Lower lobe of right lung (tissue), 2 donors: Measurements from ENCODE around the gene PRND. TPM values are rescaled to one million over a fixed set of nuclear protein-coding genes. Genes with fewer than 3 reads are reported as not detected.
A peak's percentile ranks its signal among the peaks of the same experiment; 100 is the strongest.
"Not testable (repeated sequence)": the region's sequence is repeated elsewhere in the genome, so short reads cannot be mapped to it uniquely, and the experiment has no call there.

Experiments used
- ATAC-seq, 2 donors: fragments of 200-7000 bp; cut with Tn5 transposase; one replicate each; pipeline ENCODE4 v1.9.1; 2020 to 2022; ENCODE audit warnings: mild to moderate bottlenecking in 2 of 2, moderate library complexity in 2 of 2
- DNase-seq: peaks from one replicate; pipeline ENCODE4 v3.0.0-alpha.2; 2020
- H3K27ac ChIP-seq: fragments of 200-600 bp; one replicate; pipeline ENCODE4 v1.8.0; 2022
- H3K27me3 ChIP-seq: fragments of 200-600 bp; one replicate; pipeline ENCODE4 v1.8.0; 2022; ENCODE audit warnings: low read depth
- H3K36me3 ChIP-seq: fragments of 200-600 bp; one replicate; pipeline ENCODE4 v1.8.0; 2022; ENCODE audit warnings: mild to moderate bottlenecking
- H3K4me1 ChIP-seq: fragments of 200-600 bp; one replicate; pipeline ENCODE4 v1.8.0; 2022
- H3K4me3 ChIP-seq: fragments of 200-600 bp; one replicate; pipeline ENCODE4 v1.8.0; 2022; ENCODE audit warnings: mild to moderate bottlenecking
- H3K9me3 ChIP-seq: fragments of 200-600 bp; one replicate; pipeline ENCODE4 v1.8.0; 2022
- intact Hi-C: fragments of 100-400 bp; cut with DNase I; formaldehyde crosslinking; loops from one replicate; pipeline ENCODE4 v1.11.0; 2022
- total RNA-seq: library from RNA; stranded (reverse); fragmentation: NEBNext Ultra II Directional; extraction: Animal tissue kit (Norgen Biotek cat#: 25700); gene quantifications from one replicate; pipeline ENCODE4 v1.2.1, GENCODE V29; 2021
- TF ChIP-seq, protein P1 (sequence below): fragments of 200-600 bp; IDR thresholded peaks from one replicate; pipeline ENCODE4 v1.8.0; 2022; ENCODE audit warnings: antibody characterized with exemption, mild to moderate bottlenecking
- donor health status: DM: no; HTN: yes; CAD: no; lungs with severe emphysema.

Gene PRND
- total RNA-seq, 1 donor from 2014 or later: not detected

DNA sequence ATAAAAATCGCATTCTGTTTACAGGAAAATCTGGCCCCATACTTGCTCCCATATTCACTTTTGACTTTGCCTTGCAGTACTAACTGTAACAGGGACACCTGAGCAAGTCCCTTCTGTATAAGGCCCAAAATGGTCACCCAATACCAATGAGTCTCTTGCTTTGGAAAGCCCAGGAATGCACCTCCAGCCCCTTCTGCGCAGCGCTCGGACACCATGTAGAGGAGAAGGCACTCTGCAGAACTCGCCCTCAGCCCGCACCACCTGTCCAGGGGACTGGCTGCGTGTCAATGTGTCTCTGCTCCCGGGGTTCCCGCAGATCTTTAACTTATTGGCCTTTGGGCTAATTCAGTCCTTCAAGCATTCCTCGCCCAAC is 746 bp upstream of the PRND start:
- H3K4me3 ChIP-seq: no peak overlapping the region
- no peak for DNase-seq
- TF ChIP-seq, protein P1, sequence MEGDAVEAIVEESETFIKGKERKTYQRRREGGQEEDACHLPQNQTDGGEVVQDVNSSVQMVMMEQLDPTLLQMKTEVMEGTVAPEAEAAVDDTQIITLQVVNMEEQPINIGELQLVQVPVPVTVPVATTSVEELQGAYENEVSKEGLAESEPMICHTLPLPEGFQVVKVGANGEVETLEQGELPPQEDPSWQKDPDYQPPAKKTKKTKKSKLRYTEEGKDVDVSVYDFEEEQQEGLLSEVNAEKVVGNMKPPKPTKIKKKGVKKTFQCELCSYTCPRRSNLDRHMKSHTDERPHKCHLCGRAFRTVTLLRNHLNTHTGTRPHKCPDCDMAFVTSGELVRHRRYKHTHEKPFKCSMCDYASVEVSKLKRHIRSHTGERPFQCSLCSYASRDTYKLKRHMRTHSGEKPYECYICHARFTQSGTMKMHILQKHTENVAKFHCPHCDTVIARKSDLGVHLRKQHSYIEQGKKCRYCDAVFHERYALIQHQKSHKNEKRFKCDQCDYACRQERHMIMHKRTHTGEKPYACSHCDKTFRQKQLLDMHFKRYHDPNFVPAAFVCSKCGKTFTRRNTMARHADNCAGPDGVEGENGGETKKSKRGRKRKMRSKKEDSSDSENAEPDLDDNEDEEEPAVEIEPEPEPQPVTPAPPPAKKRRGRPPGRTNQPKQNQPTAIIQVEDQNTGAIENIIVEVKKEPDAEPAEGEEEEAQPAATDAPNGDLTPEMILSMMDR: no peak

DNA sequence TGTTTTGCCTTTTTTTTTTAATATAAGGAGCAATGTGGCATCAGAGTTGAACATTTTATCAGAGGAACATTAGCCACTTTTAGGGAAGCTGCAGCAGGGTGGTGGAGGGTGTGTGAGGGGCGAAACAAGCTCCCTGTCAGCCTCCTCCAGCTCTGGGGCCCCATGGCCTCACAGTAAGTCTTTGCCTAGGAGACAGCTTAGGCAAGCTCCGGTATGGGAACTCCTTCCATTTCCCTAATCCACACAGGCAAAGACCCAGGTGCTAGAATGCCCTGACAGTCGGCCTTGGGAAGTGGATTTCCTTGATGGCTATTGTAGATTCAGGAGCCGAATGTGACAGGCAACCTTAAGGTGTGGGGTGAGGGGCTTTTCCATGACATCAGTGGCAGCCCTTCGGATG is 862 bp downstream of the PRND start:
- no peak overlapping the region for H3K4me3 ChIP-seq
- H3K9me3 ChIP-seq: no peaks in the 10 kb centered on the region
- H3K27ac ChIP-seq: no peak overlapping the region
- DNase-seq: no peak
- TF ChIP-seq, protein P1: no peak
- H3K27me3 ChIP-seq: no peaks in the 10 kb centered on the region
- intact Hi-C loops: loop anchor here (5.0 kb wide), 1 partner anchor 115 kb away; no protein-coding TSS in a partner anchor
- no peak for ATAC-seq
- no peaks in the 10 kb centered on the region for H3K36me3 ChIP-seq
- H3K4me1 ChIP-seq: peaks cover 24% of the 10 kb centered on the region

More for the DNA sequence above, 746 bp upstream of the PRND start:
- Histone ChIP-seq H3K4me1 (peaks cover 16% of the 10 kb centered on the region), H3K36me3 (no peaks in the 10 kb centered on the region), H3K27me3 (no peaks in the 10 kb centered on the region), H3K9me3 (no peaks in the 10 kb centered on the region), H3K27ac (peak overlapping the region; percentile 75)
- intact Hi-C loops: loop anchor here (5.0 kb wide), 1 partner anchor 114 kb away; no protein-coding TSS in a partner anchor
- peak; percentile 3 to 9 for ATAC-seq

DNA sequence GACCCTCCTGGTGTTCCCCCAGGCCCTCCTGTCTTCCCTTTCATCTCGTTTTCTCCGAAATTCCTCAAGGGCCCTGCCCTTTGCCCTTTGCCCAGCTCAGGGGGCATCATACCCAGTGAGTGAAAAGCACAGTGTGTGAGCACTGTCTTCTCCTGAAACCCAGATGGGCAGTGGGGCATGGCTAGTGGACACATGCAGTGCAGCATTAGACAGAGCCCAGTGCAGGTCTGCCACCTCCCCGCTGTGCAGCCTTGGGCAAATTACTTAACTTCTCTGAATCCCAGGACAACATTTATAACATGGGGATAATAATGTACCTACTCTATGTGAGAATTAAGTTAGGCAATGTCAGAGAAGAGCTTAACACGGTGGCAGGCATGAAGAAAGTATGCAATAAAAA is 1.3 kb downstream of the PRND start:
- ATAC-seq: no peak
- no peak for DNase-seq

DNA sequence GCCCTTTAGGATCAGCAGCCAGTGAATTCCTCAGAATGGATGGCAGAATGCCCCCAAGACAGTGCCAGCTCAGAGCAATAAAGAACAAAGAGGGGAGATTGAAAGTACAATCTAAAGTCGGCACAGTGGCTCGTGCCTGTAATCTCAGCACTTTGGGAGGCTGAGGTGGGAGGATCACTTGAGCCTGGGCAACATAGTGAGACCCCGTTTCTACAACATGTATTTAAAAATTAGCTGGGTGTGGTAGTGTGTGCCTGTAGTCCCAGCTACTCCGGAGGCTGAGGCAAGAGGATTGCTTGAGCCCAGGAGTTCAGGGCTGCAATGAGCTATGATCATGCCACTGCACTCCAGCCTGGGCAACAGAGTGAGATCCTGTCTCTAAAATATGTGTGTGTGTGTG is 1.8 kb downstream of the PRND start:
- not testable (repeated sequence) for ATAC-seq, H3K36me3 ChIP-seq, H3K4me3 ChIP-seq, H3K9me3 ChIP-seq, DNase-seq, H3K27ac ChIP-seq, H3K27me3 ChIP-seq
- H3K4me1 ChIP-seq: peaks cover 24% of the 10 kb centered on the region
- intact Hi-C loops: loop anchor here (5.0 kb wide), 1 partner anchor 116 kb away; no protein-coding TSS in a partner anchor

More for the DNA sequence above, 1.3 kb downstream of the PRND start:
- TF ChIP-seq, protein P1: no peak
- Histone ChIP-seq H3K9me3 (no peaks in the 10 kb centered on the region), H3K4me3 (no peak overlapping the region), H3K36me3 (no peaks in the 10 kb centered on the region), H3K27me3 (no peaks in the 10 kb centered on the region), H3K4me1 (peaks cover 24% of the 10 kb centered on the region), H3K27ac (no peak overlapping the region)
- intact Hi-C loops: loop anchor here (5.0 kb wide), 1 partner anchor 116 kb away; no protein-coding TSS in a partner anchor

DNA sequence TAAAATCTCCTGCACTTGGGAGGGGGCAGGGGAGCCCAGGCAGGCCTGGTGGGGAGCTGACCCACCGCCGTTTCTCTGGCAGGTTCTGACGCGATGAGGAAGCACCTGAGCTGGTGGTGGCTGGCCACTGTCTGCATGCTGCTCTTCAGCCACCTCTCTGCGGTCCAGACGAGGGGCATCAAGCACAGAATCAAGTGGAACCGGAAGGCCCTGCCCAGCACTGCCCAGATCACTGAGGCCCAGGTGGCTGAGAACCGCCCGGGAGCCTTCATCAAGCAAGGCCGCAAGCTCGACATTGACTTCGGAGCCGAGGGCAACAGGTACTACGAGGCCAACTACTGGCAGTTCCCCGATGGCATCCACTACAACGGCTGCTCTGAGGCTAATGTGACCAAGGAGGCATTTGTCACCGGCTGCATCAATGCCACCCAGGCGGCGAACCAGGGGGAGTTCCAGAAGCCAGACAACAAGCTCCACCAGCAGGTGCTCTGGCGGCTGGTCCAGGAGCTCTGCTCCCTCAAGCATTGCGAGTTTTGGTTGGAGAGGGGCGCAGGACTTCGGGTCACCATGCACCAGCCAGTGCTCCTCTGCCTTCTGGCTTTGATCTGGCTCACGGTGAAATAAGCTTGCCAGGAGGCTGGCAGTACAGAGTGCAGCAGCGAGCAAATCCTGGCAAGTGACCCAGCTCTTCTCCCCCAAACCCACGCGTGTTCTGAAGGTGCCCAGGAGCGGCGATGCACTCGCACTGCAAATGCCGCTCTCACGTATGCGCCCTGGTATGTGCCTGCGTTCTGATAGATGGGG is 3.0 kb downstream of the PRND start:
- H3K4me1 ChIP-seq: peaks cover 22% of the 10 kb centered on the region
- ATAC-seq (no peak), DNase-seq (no peak)
- no peaks in the 10 kb centered on the region for H3K9me3 ChIP-seq
- TF ChIP-seq, protein P1: no peak
- H3K27ac ChIP-seq: no peak overlapping the region
- intact Hi-C loops: loop anchor here (5.0 kb wide), 1 partner anchor 117 kb away; no protein-coding TSS in a partner anchor
- H3K4me3 ChIP-seq: no peak overlapping the region
- H3K36me3 ChIP-seq: no peaks in the 10 kb centered on the region
- no peaks in the 10 kb centered on the region for H3K27me3 ChIP-seq

DNA sequence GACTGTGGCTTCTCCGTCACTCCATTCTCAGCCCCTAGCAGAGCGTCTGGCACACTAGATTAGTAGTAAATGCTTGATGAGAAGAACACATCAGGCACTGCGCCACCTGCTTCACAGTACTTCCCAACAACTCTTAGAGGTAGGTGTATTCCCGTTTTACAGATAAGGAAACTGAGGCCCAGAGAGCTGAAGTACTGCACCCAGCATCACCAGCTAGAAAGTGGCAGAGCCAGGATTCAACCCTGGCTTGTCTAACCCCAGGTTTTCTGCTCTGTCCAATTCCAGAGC is 3.5 kb downstream of the PRND start:
- H3K4me1 ChIP-seq: peaks cover 17% of the 10 kb centered on the region
- ATAC-seq: no peak

More for the DNA sequence above, 3.5 kb downstream of the PRND start:
- no peaks in the 10 kb centered on the region for H3K9me3 ChIP-seq
- no peaks in the 10 kb centered on the region for H3K36me3 ChIP-seq
- intact Hi-C loops: no loop called here
- no peak overlapping the region for H3K27ac ChIP-seq
- H3K4me3 ChIP-seq: no peak overlapping the region
- DNase-seq: no peak
- TF ChIP-seq, protein P1: no peak
- H3K27me3 ChIP-seq: no peaks in the 10 kb centered on the region
